ENCODE data around the gene TGM5. TPM values are rescaled to one million over a fixed set of nuclear protein-coding genes. Genes with fewer than 3 reads are reported as not detected.
"Not testable (repeated sequence)": the region's sequence is repeated elsewhere in the genome, so short reads cannot be mapped to it uniquely, and the experiment has no call there.

The TGM5 gene
- total RNA-seq, 1 donor from 2014 or later, result not detected

DNA sequence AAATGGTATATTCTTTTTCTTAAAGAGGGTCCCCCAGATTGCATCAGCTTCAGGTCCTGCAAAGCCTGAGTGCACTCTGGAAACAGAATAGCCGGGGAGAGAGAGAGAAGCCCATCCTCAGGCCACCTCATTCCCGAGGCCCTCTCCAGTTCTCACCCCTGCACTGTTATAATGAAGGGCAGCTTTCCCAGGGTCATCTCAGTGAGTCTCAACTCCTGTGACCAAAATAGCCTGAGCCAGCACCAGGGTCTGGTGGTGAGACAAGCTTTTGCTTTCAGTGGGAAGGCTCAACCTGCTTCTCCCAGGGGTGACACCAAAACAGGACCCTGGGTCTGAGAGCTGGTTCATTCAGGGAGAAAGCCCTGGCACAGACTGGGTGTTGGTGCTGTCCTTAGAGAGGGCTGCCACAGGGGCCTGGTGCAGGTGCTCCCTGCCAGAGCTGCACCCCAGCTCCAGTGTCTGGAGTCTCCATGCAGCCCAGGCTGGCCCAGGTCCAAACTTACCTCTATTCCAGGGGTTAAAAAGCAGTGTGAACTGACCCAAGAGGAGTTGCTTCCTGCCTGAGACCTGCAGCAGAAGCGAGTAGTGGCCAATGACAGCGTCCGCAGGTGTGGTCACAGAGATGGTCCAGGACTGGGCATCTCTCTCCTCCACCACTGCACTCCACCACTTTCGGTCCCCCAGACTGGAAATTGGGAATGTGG is 52.0 kb downstream of the TGM5 start:
- no peak for DNase-seq

DNA sequence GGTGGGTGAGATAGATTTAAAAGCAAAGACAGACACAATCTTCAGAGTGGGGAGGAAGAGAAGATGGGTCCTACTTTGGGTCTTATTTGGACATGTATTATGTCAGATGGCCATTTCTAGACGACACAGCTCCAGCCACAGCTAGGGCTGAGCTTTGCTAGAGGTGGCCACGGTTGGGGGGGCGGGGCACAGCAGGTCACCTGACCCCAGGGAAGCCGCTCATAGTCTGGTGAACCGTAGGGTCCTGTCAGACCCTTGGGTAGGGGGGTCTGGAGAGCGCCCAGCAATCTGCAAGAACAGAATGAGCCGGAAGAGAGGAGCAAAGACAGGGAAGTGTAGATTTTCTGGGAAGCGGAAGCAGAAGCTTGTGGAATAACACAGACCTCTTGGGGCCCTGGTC is 52.6 kb downstream of the TGM5 start:
- DNase-seq, result no peak

DNA sequence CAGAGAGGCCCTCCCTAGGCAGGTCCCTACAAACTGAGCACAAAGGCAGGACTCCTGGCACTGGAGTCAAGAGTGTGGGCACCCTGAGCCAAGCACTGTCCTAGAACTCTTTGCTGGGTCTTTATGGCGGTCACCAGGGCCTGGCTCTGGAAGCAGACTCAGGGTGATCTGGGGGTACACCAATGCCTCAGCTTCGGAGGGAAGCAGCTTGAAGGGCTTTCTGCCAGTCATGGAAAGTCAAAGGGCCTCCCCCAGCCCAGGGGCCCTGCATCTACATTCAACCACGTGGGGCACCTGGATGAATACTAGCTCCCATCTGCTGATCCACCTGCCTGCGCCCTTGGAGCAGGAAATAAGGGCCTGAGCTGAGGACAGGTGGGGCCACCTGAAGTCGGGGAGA is 53.3 kb downstream of the TGM5 start:
- DNase-seq, result no peak

DNA sequence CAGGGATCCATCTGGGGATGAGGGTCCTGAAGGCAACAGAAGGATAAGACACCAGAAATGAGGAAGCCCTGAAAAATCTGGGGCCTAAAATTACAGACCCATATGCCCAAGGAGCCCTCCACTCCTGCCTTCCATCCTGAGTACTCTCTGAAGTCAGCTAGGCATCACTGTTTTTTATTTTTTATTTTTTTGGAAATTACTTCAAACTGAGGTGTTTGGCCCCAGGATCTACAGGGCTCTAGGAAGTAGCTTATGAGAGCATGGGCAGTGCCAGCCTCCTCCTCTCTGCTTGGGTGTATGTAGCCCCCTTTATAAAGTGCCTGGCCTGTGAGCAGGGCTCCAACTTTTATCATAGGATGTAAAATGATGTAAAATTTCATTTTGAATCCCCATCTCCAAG is 53.8 kb downstream of the TGM5 start:
- no peak for DNase-seq

DNA sequence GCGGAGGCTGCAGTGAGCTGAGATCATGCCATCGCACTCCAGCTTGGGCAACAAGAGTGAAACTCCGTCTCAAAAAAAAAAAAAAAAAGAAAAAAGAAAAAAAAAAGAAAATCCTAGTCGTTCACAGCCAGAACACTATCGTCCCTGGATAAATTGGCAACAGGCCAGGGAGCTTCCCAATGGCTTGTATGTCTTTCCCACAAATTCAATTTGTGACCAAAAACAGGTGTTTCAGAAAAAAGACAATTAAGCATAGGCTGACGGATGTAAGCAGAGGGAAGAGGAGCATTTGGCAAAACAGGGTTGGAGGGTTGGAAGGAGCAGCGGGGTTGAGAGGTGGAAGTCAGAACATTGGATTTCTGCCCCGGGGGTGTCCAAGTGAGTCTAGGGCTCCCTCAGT is 54.4 kb downstream of the TGM5 start:
- no peak for DNase-seq

DNA sequence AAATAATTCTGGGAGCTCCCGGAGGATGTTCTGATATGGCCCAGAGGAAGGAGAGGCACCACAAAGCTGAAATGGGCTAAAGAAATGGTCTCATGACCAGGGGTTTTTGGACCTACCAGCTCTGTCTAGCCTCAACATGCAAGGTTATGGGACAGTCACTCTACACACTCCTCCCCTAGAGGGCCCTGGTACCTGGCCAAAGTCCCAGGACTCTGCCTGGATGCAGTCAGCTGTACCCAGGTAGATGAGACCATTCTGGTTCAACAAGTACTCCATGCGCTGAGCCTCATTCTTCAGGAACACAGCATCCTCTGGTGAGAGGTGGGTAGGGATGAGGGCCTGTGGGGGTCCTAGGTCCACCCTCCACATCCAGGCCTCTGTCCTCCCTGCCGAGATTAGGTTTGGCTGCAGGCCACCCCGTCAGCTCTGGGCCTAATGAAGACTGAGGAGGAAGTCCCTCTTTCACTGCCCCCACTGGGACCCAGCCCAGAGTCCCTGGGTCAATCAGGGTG is 55.4 kb downstream of the TGM5 start:
- DNase-seq, result no peak

DNA sequence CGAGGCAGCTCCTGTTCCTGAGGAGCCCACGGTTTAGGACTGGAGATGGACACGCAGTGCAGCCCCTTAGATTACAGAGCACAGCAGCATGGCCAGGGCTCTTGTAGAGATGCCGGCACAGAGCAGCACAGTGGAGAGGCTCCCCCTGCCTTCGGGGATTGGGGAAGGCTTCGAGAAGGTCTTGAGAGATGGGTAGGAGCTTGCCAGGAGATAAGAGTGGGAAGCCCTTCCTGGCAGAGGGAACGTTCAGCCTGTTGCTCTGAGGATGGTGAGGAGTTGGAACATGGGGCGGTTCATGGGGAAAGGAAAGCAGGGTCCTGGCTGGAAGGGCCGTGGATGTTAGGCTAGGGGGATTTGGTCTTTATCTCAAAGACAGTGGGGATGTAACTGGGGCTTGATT is 55.9 kb downstream of the TGM5 start:
- no peak for DNase-seq

DNA sequence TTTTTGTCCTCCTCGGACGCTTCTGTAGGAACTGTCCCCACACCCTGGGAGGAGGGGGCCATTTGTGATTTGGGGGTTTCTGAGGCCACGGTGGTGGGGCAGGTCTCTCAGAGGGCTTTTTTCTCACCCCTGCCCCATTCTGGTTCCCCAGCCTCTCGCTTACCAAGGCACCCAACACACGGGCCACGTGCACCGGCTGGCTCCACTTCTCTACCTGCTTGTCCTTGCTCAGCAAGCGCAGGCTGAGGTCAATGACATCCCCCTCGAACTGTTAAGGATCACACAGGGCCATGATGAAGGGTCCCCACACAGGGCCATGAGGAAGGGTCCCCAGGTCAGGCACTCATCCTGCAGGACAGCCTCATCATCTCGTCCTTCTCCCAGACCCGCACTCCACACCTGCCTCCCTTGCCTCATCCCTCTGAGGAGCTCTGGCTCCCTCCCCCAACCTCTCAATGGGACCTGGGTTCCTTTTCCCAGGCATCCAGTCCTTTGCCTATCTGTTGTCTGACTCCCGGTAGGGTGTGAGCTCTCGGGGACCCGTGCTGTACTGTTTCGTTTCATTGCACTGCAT is 56.5 kb downstream of the TGM5 start:
- no peak for DNase-seq

DNA sequence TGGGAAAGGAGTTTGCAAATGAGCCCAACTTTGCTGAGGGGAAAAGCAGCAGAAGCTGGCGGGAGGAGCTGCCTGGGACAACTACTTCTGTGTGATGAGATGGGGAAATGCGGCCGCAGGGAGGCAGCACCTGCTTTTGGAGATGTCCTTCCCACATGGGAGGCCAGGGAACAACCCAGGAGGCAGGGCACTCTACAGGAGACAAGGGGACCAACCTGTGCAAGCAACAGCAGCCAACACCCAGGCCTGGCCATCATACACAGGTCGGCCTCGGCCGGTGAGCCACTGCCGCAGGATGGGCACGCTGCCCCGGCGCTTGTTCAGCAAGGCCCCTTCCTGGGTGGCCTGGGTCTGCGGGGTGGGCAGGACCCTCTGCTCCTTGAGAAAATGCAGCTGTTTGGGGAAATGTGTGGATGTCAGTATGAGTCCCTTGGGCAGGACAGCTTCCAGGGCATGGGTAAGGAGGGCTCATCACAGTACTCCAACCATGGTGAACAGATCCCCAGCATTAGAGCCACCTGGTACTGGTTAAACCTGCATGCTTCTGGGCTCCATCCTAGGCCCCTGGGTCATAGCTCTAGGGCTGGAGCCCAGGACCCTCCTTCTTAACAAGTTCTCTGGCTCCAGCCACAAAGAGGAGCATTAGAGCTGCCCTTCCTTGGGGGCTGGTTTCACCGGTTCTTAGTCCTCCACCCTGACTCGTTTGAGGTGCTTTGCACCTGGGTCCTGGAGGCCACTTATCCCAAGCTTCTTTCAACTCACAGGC is 57.5 kb downstream of the TGM5 start:
- DNase-seq, result no peak

DNA sequence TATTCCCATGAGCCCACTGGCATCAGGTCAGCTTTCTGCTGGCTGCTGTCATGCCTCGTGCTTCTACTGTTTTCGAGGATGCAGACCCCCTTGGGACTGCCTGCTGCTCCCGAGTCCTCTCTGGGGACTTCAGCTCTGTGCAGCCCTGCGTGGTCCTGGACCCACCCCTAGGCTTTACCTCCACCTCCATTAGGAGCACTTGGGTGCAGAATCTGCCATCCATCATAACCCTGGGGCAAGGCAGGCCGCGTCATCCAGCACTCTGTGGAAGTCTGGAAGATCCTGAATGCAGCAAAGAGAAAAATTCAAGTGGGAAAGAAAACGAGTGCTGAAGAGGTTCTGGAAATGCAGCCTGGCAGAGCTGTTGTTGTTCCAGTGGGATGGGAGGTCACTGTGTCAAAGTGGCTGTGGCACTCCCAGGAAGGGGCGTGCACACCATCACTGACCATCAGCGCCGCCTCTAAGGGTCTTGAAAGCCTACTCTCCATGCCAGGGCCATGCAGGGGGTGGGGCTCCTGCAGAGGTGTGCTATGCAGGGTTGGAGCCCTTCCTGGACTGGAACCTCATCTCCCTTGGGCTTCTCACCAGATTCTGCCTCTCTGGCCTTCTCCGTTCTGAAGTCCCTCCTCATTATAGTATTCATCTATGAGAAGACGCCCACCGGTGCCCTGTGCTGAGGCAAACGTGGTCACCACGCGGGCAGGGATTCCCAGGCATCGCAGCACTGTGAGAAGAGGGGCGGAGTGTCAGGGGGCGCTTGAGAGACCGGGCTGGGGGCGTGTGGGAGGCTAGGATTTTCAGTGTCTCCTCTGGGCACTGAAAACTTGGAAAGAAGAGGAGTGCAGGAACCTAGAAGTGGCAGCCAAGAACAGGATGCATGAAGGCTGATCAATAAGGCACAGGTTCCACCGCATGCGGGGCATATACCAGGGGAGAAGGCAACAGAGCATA is 58.4 kb downstream of the TGM5 start:
- DNase-seq, result no peak

DNA sequence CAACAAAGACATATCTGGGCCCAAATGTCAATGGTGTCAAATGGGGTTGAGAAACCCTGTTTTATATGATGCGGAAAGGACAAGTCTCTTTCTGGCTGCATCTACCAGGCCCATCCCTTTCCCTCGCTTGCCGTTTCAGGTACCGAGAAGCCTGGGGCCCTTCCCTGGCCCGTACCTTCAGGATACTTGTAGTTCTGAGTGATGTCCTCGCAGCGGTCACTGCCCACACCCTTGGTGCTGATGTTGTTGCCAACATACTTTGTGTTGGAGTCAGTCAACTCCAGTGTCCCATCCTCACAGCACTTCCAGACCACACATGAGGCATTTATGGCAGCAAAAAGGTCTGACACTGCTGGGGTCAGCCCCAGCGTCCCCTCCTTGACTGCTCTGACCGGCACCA is 59.7 kb downstream of the TGM5 start:
- DNase-seq, result no peak

DNA sequence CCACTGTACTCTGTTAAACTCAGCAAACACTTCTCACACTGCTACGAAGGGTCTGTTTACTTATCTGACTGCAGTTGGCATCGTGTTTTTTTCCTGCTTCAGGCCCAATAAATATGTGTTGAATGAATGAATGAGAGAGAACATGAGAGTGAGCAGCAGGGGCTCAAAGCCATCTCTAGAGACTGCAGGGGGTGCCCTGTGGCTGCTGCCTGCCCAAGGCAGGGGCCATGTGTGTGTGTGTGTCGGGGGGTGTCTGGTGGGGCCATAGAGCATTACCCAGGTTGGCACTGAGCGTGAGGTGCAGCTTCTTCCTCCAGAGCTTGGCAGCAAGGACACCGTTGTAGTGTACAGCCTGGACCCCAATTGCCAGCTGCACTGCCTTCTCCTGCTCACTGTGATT is 60.7 kb downstream of the TGM5 start:
- DNase-seq, result no peak

DNA sequence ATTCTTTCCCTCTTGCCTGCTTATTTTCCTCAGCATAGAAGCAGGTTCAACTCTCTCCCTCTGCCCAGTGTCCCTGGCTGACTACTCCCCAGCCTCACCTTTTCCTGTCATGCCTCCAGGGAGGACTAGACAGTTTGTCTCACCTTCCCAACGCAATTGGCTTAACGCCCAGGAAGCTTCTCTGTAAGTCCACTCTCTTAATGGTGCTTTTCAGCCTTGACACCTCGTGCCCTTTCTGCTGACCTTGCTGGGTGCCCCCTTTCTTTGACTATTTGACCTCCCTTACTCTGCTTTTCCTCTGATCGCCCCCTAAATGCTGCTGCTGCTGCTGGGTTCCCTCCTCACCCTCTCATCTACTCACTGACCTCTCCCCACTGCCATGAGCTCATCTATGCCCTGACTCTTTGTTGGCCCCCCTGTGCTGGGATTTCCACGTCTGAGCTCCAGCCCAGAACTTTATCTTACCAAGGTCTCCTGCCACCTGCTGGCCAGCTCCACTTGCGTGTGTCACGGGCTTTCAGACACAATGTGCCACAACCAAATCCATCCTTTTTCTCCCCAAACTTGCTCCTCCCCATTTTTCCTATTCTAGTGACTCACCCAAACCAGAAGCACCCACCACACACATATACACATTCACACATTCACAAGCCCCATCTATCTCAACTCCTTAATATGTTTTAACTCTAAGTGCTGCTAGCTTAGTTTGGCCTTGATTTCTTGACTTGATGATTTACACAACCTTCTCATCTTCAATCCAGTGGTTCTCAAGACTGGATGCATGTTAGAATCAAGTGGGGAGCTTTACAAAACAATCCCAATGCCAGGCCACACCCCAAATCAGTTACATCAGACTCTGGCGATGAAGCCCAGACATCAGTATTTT is 62.5 kb downstream of the TGM5 start:
- DNase-seq, result no peak

DNA sequence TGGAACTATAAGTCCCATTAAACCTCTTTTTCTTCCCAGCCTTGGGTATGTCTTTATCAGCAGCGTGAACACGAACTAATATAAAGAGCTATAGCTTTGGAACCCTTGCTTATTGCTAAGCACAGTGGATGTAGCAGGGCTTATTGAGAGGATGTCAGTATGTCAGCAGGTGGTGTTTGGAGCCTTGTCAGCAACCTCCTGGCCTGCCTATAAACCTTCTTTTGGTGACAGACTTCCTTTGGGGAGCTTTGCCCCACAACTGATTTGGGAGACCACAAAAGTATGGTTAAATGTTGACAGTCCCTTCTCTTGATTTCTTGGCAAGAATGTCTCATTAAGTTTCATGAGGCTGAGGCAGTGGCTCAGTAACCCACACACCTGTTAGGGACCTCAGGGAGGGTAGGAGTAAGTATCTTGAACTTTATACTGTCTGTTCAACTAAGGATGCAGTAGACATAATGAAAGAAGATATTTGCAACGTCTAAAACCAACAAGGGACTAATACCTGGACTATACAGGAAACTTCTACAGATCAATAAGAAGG is 66.7 kb downstream of the TGM5 start:
- no peak for DNase-seq

DNA sequence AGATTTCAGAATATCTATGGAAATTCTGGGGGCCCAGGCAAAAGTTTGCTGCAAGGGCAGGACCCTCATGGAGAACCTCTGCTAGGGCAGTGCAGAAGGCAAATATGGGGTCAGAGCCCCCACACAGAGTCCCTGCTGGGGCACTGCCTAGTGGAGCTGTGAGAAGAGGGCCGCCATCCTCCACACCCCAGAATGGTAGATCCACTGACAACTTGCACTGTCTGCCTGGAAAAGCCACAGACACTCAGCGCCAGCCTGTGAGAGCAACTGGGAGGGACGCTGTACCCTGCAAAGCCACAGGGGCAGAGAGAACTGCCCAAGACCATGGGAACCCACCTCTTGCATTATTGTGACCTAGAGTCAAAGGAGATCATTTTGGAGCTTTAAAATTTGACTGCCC is 67.7 kb downstream of the TGM5 start:
- no peak for DNase-seq

DNA sequence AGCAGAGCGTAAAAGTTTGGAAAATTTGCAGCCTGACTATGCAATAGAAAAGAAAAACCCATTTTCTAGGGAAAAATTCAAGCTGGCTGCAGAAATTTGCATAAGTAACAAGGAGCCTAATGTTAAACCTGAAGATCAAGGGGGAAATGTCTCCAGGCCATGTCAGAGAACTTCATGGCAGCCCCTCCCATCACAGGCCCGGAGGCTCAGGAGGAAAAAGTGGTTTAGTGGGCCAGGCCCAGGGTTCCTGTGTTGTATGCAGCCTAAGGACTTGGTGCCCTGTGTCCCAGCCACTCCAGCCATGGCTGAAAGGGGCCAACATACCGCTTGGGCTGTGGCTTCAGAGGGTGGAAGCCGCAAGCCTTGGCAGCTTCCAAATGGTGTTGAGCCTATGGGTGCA is 68.2 kb downstream of the TGM5 start:
- DNase-seq, result not testable (repeated sequence)

DNA sequence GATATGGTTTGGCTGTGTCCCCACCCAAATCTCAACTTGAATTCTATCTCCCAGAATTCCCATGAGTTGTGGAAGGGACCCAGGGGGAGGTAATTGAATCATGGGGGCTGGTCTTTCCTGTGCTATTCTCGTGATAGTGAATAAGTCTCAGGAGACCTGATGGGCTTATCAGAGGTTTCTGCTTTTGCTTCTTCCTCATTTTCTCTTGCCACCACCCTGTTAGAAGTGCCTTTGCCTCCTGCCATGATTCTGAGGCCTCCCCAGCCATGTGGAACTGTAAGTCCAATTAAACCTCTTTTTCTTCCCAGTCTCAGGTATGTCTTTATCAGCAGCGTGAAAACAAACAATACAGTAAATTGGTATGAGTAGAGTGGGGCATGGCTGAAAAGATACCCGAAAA is 69.0 kb downstream of the TGM5 start:
- DNase-seq, result not testable (repeated sequence)

DNA sequence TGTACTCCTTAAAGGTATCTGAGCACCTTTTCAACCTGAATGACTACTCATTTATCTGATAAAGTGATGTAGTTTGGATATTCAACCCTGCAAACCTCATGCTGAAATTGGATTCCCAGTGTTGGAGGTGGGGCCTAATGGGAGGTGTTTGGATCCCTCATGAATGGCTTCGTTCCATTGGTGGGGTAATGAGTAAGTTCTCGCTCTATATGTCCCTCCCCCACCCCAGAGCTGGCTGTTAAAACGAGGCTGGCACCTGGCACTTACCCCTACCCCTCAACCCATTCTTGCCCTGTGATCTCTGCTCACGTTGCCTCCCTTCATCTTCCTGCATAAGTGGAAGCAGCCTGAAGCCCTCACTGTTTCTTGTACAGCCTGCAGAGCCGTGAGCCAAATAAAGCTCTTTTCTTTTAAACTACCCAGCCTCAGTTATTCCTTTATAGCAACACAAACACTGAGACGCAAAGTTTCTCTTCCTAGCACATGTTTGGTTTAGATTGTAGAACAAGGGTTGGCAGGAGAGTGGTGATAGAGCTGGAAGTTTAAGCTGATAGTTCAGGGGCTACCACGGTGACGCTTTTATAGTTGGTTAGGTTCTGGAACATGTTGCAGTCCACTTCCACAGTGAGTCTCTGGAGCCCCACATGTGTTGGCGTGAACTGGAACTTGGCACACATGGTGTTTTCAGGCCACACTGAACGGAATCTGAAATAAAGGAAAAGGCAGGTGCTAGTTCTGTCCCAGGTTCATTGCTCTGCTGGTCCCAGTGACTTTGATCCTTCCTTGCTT is 69.8 kb downstream of the TGM5 start:
- no peak for DNase-seq

DNA sequence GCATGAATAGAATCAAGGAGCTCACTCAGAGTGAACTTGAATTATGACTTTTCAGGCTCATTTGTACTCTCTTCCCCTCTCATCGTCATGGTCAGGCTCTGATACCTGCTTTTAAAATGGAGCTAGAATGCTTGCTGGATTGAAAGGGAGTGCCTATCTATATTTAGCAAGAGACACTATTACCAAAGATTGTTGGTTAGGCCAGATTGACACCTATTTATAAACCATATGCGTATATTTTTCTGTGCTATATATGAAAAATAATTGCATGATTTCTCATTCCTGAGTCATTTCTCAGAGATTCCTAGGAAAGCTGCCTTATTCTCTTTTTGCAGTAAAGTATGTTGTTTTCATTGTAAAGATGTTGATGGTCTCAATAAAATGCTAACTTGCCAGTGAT is 71.9 kb downstream of the TGM5 start:
- no peak for DNase-seq

DNA sequence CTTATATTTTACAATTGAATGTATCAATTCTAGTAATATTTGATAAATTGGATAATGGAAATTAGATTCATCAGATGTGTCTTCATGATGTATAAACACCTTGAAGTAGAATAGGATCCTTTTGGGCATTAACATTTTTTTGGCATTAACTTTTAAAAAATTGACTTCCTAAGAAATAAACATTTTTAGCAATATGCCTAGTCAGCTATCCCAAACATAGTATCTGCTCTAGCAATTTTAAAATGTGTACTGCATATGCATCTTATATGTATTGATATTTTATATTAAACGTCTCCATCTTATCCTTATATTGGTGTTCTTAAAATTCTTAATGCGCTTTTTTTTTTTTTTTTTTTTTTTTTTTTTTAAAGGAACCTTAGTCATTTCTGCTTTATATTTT is 73.0 kb downstream of the TGM5 start:
- DNase-seq, result no peak

Measured in occipital lobe (tissue), 2 donors.